Stomach (tissue), 4 donors: ENCODE results near the gene GFAP.

Experiments
- CTCF ChIP-seq, 7 experiments: fragments of 450-650 bp in 4 of 7; fragments of 200-600 bp in 3 of 7; sonication (generic) in 3 of 7; IDR thresholded peaks; one replicate each; pipeline ENCODE4 v1.5.1; 2016 to 2019; ENCODE audit warnings: antibody characterized with exemption in 7 of 7, control low read depth in 2 of 7, mild to moderate bottlenecking in 1 of 7
- EP300 ChIP-seq: sonication (generic); formaldehyde crosslinking; IDR thresholded peaks from one replicate; pipeline ENCODE4 v1.6.1; 2017; ENCODE audit warnings: antibody characterized with exemption
- POLR2A ChIP-seq, 4 donors: fragments of 450-650 bp; IDR thresholded peaks; one replicate each; pipeline ENCODE4 v1.6.1; 2016; ENCODE audit warnings: antibody characterized with exemption in 4 of 4, control low read depth in 2 of 4, mild to moderate bottlenecking in 1 of 4, moderate library complexity in 1 of 4
- POLR2AphosphoS5 ChIP-seq, 3 donors: sonication (generic); formaldehyde crosslinking; IDR thresholded peaks; one replicate each; pipeline ENCODE4 v1.6.1; 2016; ENCODE audit warnings: antibody characterized with exemption in 3 of 3

- no peak for TF ChIP-seq CTCF (IDR thresholded peaks at IDR 0.05)
- no peak for TF ChIP-seq POLR2A (IDR thresholded peaks at IDR 0.05)
- no peak for TF ChIP-seq POLR2AphosphoS5 (IDR thresholded peaks at IDR 0.05)
- no peak for TF ChIP-seq EP300
Observed at GRCh38 chr17:44863061-44863918, 52.0 kb downstream of the GFAP start.
